Neural progenitor cell (in vitro differentiated cells): ENCODE data around the gene CARS2.

Experiments used
- EZH2 ChIP-seq: fragments of 200-600 bp; sonication (generic); IDR thresholded peaks from 2 replicates; pipeline ENCODE4 v1.6.1; 2017; ENCODE audit warnings: antibody characterized with exemption, mild to moderate bottlenecking, moderate library complexity
- EZH2phosphoT487 ChIP-seq: fragments of 200-600 bp; sonication (generic); IDR thresholded peaks from 2 replicates; pipeline ENCODE4 v1.6.1; 2017; ENCODE audit warnings: antibody characterized with exemption
- TF ChIP-seq, protein P1 (sequence below): fragments of 200-600 bp; sonication (generic); IDR thresholded peaks from 2 replicates; pipeline ENCODE4 v1.5.1; 2017; ENCODE audit warnings: antibody characterized with exemption, mild to moderate bottlenecking

DNA sequence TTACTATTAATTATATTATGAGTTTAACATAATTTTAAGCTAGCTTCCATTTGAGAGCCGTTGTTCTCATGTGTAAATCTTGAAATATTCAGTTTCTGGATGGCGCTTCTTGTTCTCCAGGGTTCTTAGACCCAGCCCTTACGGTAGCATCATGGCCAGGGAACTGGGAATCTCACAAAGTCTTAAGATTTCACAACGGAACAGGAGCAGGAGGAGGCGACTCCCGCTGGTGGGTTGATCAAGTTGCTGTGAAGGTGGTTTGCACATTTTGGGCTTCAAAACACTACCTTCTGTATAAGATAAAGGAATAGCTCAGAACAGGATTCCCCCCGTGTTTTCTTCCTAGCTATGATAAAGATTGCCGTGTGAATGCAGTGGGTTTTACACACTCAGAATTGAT is 87.7 kb downstream of the CARS2 start:
- TF ChIP-seq, protein P1, sequence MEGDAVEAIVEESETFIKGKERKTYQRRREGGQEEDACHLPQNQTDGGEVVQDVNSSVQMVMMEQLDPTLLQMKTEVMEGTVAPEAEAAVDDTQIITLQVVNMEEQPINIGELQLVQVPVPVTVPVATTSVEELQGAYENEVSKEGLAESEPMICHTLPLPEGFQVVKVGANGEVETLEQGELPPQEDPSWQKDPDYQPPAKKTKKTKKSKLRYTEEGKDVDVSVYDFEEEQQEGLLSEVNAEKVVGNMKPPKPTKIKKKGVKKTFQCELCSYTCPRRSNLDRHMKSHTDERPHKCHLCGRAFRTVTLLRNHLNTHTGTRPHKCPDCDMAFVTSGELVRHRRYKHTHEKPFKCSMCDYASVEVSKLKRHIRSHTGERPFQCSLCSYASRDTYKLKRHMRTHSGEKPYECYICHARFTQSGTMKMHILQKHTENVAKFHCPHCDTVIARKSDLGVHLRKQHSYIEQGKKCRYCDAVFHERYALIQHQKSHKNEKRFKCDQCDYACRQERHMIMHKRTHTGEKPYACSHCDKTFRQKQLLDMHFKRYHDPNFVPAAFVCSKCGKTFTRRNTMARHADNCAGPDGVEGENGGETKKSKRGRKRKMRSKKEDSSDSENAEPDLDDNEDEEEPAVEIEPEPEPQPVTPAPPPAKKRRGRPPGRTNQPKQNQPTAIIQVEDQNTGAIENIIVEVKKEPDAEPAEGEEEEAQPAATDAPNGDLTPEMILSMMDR, result no peak
- no peak for TF ChIP-seq EZH2
- no peak for TF ChIP-seq EZH2phosphoT487
